NAMALWA (cell line): ENCODE data around the gene MS4A8.

Source experiments
- DNase-seq: peaks from one replicate; pipeline ENCODE4 v3.0.0-alpha.2; 2015; ENCODE audit warnings: low spot score

Gene MS4A8

DNA sequence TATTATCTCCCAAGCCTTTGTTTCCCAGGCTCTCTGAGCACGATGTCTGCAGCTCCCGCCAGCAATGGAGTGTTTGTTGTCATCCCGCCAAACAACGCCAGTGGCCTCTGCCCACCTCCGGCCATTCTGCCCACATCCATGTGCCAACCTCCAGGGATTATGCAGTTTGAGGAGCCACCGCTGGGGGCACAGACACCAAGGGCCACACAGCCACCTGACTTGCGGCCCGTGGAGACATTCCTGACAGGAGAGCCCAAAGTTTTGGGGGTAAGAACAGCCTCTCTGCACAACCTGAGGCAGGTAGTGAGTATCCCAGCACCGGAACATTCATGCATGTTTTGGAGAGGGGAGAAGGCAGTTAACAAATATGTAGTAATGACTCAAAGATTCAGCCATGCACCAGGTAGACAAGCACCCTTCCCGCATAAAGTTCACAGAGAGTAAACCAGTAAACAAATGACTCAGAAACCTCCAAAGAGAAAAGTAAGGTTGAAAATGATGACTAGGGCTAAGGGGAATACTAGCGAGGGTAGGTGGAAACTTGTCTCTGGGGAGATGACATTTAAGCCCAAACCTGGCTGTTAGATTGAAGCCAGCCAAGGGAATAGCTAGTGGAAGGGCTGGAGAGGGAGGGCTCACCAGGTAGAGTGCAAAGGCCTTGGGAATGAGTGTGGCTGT, 64.4 kb downstream of the MS4A8 start:
- no peak for DNase-seq

GRCh38 chr11:60764879-60765278, 65.5 kb downstream of the MS4A8 start:
- peak; percentile 33 for DNase-seq

- no peak for DNase-seq
These were observed 65.9 kb downstream of the MS4A8 start for GRCh38 chr11:60765355-60765754.
